ENCODE measurements around the gene IL18RAP.

The IL18RAP gene

GRCh38 chr2:102424754-102425153, 1.8 kb downstream of the IL18RAP start:
- DNase-seq: peak; percentile 14

- no peak for DNase-seq
Observed at GRCh38 chr2:102425441-102426132, 2.6 kb downstream of the IL18RAP start.

DNA sequence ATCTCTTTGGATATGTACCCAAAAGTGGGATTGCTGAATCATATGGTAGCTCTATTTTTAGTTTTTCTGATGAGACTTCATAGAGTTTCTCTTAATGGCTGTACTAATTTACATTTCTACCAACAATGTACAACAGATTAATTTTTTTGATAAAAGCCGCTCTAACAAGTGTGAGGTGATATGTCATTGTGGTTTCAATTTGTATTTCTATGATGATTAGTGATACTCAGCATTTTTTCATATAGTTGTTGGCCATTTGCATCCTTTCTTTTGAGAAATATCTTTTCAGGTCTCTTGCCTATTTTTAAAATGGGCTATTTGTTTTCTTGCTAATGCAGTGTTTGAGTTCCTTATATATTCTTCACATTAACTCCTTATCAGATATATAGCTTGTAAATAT, 4.3 kb downstream of the IL18RAP start:
- DNase-seq: no peak

- DNase-seq: no peak
Observed at GRCh38 chr2:102428573-102428972, 5.6 kb downstream of the IL18RAP start.

- no peak for DNase-seq
Observed at GRCh38 chr2:102432386-102432785, 9.4 kb downstream of the IL18RAP start.

- DNase-seq: no peak
Observed at GRCh38 chr2:102433973-102434654, 11.2 kb downstream of the IL18RAP start.

DNA sequence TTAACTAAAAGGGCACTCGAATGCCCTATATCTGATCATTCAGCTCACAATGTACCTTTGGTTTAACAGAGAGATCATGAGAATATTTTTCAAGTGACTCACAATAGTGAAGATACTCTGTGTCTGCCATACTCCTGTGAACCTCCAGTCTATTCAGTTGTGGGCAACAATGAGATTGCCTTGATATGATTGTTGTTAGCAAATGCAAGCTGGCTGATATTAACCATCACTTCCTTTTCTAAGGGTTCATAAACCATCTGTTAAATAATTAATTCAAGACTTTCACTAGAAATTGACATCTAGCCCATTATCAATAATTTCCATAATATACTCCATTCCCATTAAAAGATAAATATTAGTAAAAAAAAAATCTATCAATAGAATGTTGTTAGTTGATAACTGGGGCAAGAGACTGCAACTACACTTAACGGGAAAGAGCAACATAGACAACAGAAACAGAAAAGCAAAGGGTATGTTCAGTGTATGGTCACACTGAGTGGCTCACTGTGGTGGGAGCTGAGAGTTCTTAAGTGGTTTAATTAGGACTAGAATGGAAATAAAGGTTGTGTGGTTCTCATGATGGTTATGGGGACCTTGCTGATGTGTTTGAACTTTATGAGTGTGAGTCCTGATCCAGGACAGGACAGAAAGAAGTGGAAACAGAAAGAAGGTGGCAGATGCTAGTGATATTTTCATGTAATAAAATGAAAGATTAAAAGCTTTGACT, 11.9 kb downstream of the IL18RAP start:
- no peak for DNase-seq

DNA sequence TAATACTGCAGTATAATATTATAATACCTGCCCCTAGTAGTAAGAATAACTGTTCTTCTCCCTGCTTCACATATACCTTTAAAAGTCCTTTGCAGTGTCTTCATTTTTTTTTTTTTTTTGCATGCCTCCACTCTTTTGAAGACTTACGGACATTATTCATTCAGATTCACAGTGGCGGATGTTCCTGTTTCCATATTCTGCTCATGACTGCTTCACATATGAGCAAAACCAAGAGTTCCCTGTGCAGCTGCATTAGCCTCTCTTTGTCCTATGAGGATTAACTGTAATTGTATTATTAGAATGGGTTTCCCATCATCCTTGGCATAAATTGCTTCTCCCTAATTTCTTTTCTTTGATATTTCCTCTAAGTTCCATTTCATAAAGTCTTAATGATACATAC, 12.8 kb downstream of the IL18RAP start:
- DNase-seq: no peak

GRCh38 chr2:102436323-102436722, 13.4 kb downstream of the IL18RAP start:
- peak; percentile 44 for DNase-seq

DNA sequence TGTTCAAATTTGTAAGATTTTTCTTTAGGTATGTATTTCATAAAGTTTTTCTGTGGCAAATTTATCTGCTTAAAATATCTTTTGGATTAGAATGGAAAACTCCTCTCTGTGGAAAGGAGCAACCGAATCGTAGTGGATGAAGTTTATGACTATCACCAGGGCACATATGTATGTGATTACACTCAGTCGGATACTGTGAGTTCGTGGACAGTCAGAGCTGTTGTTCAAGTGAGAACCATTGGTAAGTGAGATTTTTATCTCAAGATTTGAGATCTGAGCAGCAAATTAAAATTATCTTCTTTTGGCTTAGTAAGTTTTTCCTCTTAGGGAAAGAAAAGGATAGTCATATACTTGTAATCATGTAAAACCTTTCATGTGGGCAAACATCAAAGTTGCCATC, 14.2 kb downstream of the IL18RAP start:
- no peak for DNase-seq

- DNase-seq: no peak
Observed at GRCh38 chr2:102438111-102438510, 15.2 kb downstream of the IL18RAP start.

DNA sequence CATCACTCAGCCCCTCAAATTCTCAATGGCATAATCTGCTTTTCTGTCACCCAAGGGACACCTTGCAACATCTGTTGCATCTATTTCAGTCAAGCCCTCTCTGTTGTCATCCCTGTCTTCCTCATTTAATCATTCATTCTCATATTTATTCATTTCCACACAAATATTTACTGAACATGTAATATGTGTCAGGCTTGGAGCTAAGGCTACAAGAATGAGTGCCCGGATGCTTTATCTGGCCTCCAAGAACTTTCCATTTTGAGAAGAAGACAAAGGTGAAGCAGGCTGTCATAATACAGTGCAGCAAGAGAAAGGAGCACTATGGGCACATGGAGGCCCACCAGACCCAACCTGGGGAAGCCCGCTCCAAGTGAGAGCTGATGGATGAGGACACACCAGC, 15.6 kb downstream of the IL18RAP start:
- DNase-seq: no peak

GRCh38 chr2:102439065-102439695, 16.2 kb downstream of the IL18RAP start:
- DNase-seq: no peak

DNA sequence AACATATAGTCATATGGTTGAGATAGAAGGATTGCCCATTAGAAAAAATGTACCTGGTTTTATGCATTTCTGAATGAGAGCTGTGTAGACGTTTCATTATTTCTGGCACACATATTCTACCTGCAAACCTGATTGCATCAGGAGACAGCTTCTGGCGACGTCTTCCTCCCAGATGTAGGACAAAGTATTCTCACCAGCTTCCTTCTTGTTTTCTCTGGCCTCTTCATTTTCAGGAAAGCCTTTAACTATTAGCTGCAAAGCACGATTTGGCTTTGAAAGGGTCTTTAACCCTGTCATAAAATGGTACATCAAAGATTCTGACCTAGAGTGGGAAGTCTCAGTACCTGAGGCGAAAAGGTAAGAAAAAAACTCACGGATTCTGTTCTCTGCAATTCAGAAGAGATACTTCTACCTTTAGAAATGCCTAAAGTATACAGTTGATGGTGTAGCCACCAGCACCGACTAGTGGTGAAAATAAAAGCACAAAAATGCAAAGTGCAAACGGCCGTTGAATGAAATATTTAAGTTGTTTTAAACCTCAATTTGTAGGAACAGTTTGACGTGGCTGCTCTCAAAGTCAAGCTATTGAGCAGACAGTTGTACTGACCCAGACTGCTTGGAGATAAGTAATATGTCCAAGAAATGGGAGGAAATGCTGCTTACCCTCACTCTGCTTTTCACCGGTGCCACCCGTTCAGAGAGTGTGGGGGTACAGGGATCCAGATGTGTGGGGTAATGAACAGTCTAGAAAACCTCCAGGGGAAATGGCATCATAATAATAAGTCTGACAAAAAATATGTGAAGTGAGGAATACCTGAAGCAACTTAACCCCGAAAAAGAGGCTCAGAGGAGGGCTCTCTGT, 20.2 kb downstream of the IL18RAP start:
- peak; percentile 69 for DNase-seq

DNA sequence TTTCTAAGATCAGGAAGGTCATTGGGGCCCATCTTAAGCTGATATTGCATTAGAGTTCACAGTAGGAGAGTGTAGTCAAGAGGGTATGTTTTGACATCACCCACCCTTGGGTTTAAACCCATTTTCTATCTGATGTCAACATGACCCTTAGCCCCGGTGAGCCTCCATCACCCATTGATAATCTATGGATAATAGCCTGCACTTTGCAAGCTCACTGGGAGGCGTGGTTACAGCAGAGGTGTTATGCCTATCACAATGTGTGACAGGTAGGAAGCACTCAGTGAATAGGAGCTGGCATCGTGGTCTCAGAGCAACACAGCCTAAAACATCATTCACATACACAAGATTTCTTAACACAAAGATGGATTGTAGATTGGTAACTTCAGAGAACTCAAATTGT, 21.3 kb downstream of the IL18RAP start:
- no peak for DNase-seq

GRCh38 chr2:102446936-102447335, 24.0 kb downstream of the IL18RAP start:
- DNase-seq: no peak

DNA sequence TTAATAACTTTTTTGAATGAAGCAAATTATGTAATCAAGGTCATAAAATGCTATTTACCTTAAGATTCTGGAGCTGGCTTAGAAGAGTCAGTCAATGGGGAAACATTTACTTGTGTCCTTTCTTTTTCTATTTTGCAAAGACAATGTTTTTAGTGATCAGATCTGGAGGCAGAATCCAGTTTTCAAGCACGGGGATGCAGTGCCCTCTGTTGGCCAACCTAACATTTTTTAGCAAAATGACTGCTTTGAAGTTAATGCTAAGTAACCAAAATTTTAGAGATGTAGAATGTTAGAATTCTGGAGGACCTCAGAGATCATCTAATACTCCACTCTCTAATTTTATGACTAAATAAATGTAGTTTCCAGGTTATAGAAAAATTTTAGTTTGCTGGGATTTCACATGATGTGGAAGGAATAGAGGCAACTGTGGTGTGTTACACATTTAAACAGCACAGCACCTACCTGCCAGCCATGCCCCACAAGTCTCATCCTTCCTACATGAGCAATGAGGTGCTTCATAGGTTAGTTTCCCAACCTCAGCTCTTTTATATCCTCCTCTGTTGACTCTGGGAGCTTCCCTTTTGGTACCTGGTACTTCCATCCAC, 26.5 kb downstream of the IL18RAP start:
- DNase-seq: peak; percentile 72

GRCh38 chr2:102451968-102452367, 29.0 kb downstream of the IL18RAP start:
- no peak for DNase-seq

- DNase-seq: no peak
Observed at GRCh38 chr2:102453501-102453900, 30.5 kb downstream of the IL18RAP start.

- no peak for DNase-seq
Observed at GRCh38 chr2:102455061-102455670, 32.2 kb downstream of the IL18RAP start.

- no peak for DNase-seq
Observed at GRCh38 chr2:102460467-102460866, 37.5 kb downstream of the IL18RAP start.

DNA sequence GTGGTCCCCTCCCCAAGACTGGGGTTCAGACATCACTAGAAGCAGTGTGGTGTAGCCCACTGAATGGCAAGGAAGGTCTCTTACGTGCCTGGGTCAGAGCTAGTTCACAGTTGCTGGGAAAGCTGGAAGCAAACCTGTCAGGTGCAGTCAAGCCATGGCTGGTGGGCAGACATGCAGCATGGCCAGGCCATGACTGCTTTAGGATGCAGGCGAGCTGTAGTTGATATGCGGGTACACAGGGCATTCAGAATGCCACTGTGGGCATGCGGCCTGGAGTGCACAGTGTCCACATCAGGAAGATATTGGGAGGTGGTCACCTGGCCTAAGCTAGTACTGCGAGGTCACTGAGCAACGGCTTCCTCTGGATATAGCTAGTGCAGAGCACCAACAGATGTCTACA, 38.2 kb downstream of the IL18RAP start:
- DNase-seq: no peak

All from CD4-positive, alpha-beta T cell treated with Interleukin-17A for 1 hour (primary cell).